C4-2B (cell line): ENCODE results near the gene AZIN2.
A peak's percentile ranks its signal among the peaks of the same experiment; 100 is the strongest.

Experiments used
- H3K27ac ChIP-seq: fragments of 450-650 bp; 2 replicates; pipeline ENCODE4 v1.5.1; 2017
- ZFX ChIP-seq: fragments of 450-650 bp; IDR thresholded peaks from 2 replicates; pipeline ENCODE4 v1.6.1; 2017
- TF ChIP-seq, protein P1 (sequence below): fragments of 450-650 bp; conservative IDR thresholded peaks from 2 replicates; pipeline ENCODE4 v1.5.1; 2017; ENCODE audit warnings: mild to moderate bottlenecking

The AZIN2 gene

DNA sequence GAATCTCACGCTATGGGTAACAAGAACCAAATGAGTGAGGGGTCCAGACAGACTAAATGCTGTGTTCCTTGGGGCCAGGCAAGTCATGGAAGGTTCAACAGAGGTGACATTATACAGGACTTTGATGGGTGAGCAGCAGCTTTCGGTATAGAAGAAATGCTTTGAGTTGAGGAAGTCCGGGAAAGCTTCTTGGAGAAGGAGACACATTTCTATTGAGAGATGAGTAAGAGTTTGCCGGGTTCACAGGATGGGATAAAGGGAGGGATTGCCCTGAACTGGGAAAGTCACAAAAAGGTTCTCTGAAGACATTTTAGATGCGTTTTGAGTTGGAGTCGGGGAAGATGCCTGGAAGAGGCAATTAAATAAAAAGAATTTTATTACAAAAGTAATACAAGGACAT is 580 bp upstream of the AZIN2 start:
- TF ChIP-seq, protein P1, sequence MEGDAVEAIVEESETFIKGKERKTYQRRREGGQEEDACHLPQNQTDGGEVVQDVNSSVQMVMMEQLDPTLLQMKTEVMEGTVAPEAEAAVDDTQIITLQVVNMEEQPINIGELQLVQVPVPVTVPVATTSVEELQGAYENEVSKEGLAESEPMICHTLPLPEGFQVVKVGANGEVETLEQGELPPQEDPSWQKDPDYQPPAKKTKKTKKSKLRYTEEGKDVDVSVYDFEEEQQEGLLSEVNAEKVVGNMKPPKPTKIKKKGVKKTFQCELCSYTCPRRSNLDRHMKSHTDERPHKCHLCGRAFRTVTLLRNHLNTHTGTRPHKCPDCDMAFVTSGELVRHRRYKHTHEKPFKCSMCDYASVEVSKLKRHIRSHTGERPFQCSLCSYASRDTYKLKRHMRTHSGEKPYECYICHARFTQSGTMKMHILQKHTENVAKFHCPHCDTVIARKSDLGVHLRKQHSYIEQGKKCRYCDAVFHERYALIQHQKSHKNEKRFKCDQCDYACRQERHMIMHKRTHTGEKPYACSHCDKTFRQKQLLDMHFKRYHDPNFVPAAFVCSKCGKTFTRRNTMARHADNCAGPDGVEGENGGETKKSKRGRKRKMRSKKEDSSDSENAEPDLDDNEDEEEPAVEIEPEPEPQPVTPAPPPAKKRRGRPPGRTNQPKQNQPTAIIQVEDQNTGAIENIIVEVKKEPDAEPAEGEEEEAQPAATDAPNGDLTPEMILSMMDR: no peak
- TF ChIP-seq ZFX: no peak
- peak overlapping the region; percentile 23 for H3K27ac ChIP-seq

GRCh38 chr1:33081554-33082305 is 777 bp downstream of the AZIN2 start:
- TF ChIP-seq ZFX: no peak
- TF ChIP-seq, protein P1: no peak
- peak overlapping the region; percentile 23; the same call in 1 of the 2 replicates for H3K27ac ChIP-seq

GRCh38 chr1:33082575-33083108 is 1.7 kb downstream of the AZIN2 start:
- TF ChIP-seq, protein P1: no peak
- TF ChIP-seq ZFX: no peak
- H3K27ac ChIP-seq: no peak overlapping the region

DNA sequence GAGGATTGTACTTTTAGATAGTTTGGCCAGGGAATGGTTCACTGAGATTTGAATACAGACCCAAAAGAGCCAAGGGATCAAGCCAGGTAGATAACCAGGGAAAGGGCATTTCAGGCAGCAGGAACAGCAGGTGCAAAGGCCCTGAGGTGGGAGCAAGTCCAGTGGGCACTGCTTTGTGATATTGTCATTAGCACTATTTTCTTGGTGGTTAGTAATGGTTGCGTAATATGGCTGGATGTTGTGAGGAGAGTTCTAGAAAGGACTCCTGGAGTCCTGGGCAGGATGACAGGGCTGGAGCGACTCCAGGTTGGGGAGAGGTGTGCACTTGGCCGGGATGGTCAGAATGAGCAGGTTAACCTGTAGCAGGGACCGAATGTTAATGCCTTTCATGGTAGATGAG is 4.4 kb downstream of the AZIN2 start:
- TF ChIP-seq, protein P1: no peak
- no peak for TF ChIP-seq ZFX
- no peak overlapping the region for H3K27ac ChIP-seq

DNA sequence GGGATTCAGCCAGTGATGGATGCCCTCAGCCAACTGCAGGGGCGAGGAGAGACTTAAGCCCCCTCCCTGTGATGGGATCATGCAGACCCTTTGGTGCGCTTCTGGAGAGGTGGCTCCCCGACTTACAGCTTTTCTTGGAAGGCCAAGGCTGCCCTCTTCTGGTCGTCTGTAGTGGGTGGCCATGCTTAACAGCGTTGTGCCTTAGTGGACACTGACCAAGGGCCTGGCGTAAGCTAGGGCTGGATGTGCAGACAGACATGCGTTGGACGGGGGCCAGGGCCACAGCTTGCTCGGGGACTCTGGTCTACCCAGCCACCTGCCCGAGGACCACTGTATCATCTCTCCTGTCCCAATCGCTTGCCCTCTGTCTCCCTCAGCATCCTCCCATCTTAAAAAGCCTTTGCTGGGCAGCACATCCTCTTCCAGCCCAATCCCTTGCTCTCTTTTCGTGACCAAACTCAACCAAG is 5.5 kb downstream of the AZIN2 start:
- no peak for TF ChIP-seq ZFX
- TF ChIP-seq, protein P1: peak; percentile 90
- H3K27ac ChIP-seq: no peak overlapping the region

DNA sequence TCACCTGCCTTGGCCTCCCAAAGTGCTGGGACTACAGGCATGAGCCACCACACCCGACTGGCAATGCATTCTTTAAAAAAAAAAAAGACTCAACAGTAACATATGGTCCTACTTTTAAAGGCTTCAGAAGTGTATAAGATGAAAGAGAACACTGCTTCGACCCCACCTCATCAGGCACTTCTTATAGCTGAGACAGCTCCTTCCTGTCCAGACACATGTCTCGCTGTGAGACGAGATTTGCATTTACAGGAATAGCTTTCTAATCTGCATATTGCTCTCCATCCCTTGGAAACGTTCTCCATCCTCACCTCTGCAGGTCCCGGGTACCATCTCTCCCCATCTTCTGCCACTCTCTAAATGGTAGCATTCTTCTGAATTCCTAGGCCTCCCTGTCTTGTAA is 6.7 kb downstream of the AZIN2 start:
- TF ChIP-seq, protein P1: no peak
- TF ChIP-seq ZFX: no peak
- no peak overlapping the region for H3K27ac ChIP-seq

GRCh38 chr1:33088119-33088906 is 7.4 kb downstream of the AZIN2 start:
- TF ChIP-seq ZFX: no peak
- TF ChIP-seq, protein P1: no peak
- no peak overlapping the region for H3K27ac ChIP-seq
